OCI-LY1 (cell line): Measurements from ENCODE around the gene RNF181.

Experiments
- EZH2 ChIP-seq: fragments of 200-600 bp; sonication (generic), shearing (Covaris generic); IDR thresholded peaks from 2 replicates; pipeline ENCODE4 v1.8.0; 2017; ENCODE audit warnings: borderline replicate concordance, mixed run types, mild to moderate bottlenecking, antibody characterized with exemption, low read length, moderate library complexity, mixed read lengths
- TF ChIP-seq, protein P1 (sequence below): fragments of 200-600 bp; sonication (generic), shearing (Covaris generic); IDR thresholded peaks from 2 replicates; pipeline ENCODE4 v1.5.1; 2017; ENCODE audit warnings: mild to moderate bottlenecking, antibody characterized with exemption, low read length, moderate library complexity, mixed read lengths

DNA sequence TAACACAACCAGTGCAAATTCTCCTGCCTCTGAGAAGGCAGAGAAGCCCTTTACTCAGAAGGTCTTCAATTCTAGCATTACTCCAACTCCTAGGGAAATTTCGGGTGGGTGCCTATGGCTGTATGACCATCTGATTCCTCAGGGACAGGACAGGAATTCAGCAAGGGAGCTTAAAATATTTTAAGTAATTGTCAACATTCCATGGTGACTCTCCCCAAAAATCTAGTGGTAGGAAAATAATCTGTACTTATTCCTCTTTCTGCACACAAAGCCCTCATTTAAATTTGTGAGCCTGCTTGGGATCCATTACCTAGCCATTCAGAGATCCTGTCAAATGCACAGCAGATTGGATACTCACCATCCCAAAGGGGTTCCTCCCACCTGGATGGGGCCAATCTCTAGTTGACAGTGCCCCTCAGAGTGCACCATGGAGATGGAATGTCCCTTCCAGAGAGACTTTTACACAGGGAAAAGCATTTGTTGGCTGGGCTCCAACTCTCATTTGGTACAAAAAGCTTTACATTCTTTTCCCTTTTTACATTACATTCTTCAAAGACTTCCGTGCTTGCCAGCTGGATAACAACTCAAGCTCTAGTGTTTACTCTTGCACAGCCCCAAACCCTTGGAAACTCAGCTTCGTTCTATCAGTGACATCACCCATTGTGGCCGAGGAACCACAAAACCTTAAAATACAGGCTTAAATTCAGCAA is 10.0 kb downstream of the RNF181 start:
- TF ChIP-seq EZH2, result no peak
- TF ChIP-seq, protein P1, sequence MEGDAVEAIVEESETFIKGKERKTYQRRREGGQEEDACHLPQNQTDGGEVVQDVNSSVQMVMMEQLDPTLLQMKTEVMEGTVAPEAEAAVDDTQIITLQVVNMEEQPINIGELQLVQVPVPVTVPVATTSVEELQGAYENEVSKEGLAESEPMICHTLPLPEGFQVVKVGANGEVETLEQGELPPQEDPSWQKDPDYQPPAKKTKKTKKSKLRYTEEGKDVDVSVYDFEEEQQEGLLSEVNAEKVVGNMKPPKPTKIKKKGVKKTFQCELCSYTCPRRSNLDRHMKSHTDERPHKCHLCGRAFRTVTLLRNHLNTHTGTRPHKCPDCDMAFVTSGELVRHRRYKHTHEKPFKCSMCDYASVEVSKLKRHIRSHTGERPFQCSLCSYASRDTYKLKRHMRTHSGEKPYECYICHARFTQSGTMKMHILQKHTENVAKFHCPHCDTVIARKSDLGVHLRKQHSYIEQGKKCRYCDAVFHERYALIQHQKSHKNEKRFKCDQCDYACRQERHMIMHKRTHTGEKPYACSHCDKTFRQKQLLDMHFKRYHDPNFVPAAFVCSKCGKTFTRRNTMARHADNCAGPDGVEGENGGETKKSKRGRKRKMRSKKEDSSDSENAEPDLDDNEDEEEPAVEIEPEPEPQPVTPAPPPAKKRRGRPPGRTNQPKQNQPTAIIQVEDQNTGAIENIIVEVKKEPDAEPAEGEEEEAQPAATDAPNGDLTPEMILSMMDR, result no peak
